GM18508 (cell line): ENCODE measurements around the gene TAPT1.
A peak's percentile ranks its signal among the peaks of the same experiment; 100 is the strongest.
"Not testable (repeated sequence)": the region's sequence is repeated elsewhere in the genome, so short reads cannot be mapped to it uniquely, and the experiment has no call there.

Experiments
- ATAC-seq: cut with Tn5 transposase; IDR thresholded peaks from one replicate; pipeline ENCODE4 v1.9.1; 2021; ENCODE audit warnings: moderate number of reproducible peaks; ENCODE audit not compliant: insufficient read depth, unreplicated experiment

The TAPT1 gene

DNA sequence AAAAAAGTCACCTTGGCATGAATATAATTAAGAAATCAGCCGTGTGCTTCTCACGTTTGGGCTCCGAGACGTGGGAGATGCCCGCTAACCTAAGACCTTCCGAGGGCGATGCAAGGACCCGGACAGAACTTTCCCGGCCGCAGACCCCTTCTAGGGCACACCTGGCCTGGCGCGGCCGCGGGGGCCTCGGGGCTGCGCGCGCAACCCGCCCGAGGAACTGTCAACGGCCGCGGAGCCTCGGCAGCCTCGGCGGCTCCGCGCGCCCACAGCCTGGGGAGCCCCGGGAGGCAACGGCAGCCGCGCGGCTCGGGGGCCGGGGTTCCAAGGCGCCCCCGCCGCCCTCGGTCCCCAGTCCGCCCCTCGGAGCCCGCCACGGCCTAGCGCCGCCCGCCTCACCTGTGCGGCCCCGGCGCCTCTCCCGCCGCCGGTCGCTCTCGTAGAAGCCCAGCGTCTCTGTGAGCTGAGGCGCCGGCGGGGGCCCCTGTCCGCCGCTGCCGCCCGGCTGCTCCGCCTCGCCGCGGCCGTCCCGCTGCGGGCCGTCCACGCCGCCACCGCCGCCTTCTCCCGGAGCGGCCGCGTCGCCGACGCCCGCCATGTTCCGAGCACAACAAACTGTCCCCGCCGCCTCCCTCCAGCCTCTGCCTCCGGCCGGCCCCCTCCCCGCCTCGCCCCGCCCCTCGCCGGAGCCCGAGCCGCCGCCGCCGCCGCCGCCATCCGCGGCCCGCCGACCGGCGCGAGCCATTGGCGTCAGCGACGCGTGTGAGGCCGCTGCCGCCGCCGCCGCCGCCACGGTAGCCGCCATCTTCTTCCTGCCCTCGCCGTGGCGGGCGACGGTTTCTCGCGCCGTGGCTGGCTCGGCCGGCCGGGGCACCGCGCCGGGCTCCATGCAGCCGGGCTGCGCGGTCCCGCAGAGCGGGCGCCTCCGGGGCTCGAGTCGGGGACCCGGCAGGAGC is at the start of gene TAPT1:
TSS of gene TAPT1 (minus strand) at position 609 of the 953 bp plus-strand sequence. CDS start at position 595, 14 bp downstream.
- peak; percentile 30 for ATAC-seq

DNA sequence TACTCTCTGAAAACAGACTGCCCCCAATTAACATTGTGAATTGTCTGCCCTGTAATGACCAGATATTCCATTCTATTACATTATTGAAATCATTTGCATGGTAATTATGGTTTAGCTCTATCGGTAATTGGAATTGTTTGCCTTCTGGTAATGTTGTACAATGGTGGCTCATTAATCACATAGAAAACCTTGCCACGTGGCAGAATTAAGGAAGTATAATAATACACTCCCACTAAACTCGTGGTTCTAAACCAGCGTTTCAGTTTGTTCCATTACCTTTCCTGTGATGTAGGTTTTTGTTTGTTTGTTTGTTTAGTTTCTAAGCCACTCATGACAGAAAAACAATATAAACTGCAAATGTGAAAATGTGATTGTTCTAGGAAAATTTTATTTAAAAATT is 45.1 kb upstream of the TAPT1 start:
- ATAC-seq: no peak

DNA sequence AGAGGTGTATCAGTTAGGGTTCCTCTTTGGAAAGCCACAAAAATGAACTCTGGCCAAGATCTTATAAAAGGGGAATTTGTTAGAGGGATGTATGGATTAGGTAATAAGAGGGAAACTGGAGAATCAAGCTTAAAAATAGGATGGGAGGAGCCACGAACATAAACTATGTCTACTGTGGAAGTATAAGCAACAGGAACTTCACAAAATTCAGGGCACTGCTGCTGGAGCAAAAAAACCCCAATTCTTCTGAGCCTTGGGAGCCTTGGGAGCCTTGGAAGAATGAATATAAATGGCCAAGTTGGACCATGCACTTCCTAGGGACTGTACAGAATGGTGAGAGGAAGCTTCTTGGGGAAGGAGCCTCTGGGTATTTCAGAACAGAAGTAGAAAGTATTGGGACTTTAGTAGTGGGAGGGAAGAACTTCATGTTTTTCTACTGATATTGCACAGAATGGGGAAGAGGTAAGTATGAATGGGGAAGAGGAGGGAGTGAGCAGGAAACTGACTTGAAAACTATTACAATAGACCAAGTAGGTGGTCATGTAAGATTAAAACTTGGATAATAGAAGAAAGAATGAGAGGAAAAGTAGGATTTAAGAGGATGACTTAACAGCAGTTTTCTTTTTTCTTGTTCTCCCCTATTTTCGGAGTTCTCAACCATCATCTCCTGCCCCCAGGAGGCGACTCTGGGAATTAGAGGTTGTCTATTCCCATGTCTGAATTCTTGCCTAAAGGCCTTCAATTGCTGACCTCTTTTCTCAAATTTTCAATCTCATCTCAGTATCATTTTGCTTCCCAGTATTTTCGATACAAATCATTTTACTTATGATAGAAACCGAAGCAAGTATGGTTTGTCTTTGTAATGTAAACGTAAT is 44.4 kb upstream of the TAPT1 start:
- no peak for ATAC-seq

GRCh38 chr4:16269742-16270453 is 43.6 kb upstream of the TAPT1 start:
- not testable (repeated sequence) for ATAC-seq

GRCh38 chr4:16269240-16269639 is 43.0 kb upstream of the TAPT1 start:
- no peak for ATAC-seq

DNA sequence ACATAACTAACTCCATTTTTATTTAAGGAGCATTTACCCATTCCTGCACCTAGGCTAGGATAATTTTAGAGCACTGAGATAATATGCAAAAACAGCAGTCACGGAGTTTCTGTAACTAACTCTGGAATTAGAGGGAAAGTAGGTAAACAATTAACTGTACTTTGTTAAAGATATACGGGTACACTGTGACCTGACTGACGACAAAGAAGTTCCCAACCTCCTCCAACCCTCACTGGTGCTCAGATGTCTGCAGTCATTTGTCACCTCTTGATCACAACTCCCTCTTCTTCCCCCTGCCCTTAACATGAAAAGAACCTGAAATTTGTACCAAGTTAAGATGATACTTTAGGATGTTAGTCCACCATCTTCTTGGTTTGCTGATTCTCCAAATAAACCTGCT is 42.0 kb upstream of the TAPT1 start:
- no peak for ATAC-seq

GRCh38 chr4:16267639-16268038 is 41.4 kb upstream of the TAPT1 start:
- no peak for ATAC-seq

- ATAC-seq: no peak
These were observed 39.5 kb upstream of the TAPT1 start for GRCh38 chr4:16265820-16266219.

DNA sequence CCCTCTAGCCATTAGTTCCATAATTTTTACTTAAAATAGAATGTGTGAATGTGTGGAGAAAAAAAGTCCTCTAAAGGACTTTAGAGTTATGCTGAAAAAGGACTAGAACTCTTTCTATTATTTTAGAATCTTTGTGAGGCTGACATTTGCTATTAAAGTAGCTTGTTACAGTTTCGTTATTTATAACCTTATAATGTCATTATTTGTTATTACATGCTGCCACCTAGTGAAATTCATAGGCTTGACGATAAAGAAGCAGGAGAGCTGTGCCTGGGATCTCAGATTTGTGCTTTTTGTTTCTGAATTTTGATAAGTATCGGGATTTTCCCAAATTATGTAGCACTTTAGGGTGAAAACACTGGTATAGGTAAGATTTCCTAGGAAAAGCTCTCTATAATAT is 38.5 kb upstream of the TAPT1 start:
- ATAC-seq: peak; percentile 69

DNA sequence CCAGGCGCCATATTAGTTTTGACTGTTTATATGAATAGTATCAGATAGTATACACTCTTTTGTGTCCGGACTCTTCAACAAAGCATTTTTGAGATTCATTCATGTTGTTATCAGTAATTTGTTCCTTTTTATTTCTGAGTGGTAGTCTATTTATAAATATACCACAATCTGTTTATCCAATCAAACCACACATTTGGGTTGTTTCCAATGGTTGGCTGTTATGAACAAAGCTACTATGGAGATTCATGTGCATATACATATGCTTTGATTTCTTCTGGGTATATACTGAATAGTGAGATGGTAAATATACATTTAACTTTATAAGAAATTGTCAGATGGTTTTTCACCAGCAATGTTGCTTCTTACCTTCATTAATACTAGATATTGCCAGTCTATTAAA is 36.8 kb upstream of the TAPT1 start:
- ATAC-seq: no peak

DNA sequence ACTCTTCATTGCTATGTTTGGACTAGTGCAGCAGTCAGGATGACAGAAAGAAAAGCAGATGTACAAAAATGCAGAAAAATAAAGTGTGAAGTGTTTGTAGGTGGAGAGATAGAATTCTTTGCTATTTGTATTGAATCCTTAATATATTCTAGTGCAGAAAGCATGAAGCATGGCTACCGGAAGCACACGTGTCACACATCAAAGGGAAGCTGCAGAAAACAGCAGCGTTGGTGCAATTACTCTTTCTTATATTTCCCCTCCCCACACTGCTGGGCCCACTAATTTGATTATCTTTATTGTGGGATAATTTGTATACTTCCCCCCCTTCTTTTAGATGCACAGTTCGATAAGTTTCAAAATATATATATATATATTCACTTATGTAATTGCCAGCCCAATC is 35.9 kb upstream of the TAPT1 start:
- ATAC-seq: no peak

GRCh38 chr4:16261313-16261878 is 35.1 kb upstream of the TAPT1 start:
- ATAC-seq: no peak

DNA sequence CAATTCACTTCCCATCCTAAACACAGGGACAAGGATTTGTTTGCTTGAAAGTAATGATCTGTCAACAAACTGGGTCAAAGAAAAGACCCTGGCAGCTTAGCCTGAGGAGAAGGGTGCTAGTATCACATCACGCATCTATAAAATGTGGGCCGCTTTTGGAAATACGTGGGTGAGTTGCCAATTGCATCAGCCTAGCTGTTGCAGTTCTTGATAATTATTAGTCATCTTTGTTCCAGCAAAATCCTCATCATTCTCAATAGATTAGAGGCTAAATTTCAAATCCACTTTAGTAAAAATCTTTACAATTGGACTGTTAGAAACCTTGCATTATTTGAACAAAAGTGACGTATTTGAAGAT is 33.6 kb upstream of the TAPT1 start:
- no peak for ATAC-seq

- ATAC-seq: no peak
These were observed 33.1 kb upstream of the TAPT1 start for GRCh38 chr4:16259241-16259888.

DNA sequence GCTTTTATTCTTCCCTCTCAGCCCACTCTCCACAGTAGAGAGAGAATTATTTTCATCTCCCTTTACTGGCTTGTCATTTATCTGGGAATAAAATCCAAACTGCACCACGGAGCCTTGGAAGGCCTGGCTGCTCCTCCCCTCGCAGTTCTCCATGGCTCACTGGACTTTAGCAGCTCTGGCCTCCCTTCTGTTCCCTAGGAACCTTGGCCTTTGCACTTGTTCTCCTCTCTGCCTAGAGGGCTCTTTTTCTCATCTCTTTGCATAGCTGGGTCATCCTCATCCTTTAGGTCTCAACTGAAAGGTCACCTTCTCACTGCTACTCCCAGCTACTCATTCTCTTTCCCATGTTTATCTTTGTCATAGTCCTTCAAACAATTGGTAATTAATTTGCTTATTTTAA is 31.3 kb upstream of the TAPT1 start:
- no peak for ATAC-seq

- ATAC-seq: no peak
These were observed 30.1 kb upstream of the TAPT1 start for GRCh38 chr4:16256343-16256742.

DNA sequence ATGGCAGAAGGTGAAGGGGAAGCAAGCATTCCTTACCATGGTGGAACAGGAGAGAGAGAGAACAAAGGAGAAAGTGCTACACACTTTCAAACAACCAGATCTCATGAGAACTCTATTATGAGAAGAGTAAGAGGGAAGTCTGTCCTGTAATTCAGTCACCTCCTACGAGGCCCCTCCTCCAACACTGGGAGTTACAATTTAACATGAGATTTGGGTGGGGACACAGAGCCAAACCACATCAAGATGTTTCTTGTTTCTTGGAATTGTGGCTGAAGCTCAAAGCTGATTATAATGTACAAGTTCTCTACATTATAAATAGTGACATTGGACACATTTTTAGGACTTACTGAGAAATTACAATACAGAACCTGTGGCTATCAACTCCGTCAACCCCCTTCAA is 29.5 kb upstream of the TAPT1 start:
- ATAC-seq: no peak

DNA sequence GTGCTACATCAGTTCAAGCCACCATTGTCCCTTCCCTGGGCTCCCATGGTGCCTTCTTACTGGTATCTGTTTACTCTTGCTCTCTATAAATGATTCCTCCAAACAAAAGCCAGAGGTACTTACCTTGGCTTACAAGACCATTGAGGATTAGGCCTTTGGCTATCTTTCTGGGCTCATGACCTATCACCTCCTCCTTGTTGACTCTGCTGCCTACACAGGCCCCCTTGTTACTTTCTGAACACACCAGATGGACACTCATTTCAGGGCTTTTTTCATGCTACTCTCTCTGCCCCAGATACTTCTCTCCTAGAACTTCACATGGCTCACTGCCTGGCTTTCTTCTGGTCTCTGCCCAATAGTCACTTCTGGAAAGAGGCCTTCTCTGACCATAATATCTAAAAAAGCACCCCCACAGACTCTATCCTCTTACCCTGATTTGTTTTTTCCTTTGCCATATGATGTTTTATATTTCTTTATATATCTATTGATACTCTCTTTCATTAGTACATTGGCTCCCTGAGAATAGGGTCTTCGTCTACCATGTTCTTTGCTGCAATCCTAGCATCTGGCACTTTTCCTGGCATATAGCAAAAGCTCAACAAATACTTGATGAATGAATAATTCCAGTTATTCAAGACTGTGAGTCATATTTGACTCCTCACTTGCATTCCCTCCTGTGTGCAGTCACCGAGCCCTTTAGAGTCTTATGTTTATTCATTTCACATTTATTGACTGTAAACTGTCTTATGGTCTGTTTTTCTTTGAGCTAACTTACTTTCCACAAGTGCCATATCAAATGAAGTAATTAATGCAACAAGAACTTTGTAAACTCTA is 27.1 kb upstream of the TAPT1 start:
- no peak for ATAC-seq
